Measurements from ENCODE around the gene RBMS2.

RBMS2 gene

GRCh38 chr12:56602239-56602638 lies 80.6 kb downstream of the RBMS2 start:
- no peak for DNase-seq (ENCODE audit: low read depth)
- H3K4me3 ChIP-seq (ENCODE audit: low read depth, low read length): no peak overlapping the region
- TF ChIP-seq CTCF (IDR thresholded peaks at IDR 0.05; ENCODE audit: low read depth, low read length) (no peak), MYC (IDR thresholded peaks at IDR 0.05; ENCODE audit: low read depth, low read length) (no peak), POLR2A (IDR thresholded peaks at IDR 0.05; ENCODE audit: extremely low read depth, insufficient read length) (no peak)
- TF ChIP-seq, protein P1, sequence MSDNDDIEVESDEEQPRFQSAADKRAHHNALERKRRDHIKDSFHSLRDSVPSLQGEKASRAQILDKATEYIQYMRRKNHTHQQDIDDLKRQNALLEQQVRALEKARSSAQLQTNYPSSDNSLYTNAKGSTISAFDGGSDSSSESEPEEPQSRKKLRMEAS (IDR thresholded peaks at IDR 0.05; ENCODE audit: low read depth, low read length): no peak

DNA sequence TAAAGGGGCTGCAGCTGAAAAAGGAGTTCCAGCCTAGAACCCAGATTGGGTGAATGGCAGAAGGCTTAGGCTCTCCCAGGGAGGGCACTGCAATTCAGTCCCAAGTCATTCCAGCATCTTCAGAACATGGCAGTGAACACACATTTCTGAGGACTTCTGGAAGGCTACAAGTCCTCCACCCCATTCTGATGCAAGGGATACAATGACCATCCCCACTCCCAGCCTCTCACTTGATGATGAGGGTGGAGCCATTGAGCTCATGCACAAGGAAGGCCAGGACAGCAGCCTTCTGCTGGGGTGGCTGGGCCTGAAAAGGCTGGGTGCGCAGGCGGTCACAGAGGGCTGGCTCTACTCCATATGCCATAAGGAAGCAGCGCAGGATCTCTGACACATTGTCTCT lies 82.7 kb downstream of the RBMS2 start:
- H3K4me3 ChIP-seq (ENCODE audit: low read depth, low read length): no peak overlapping the region
- TF ChIP-seq, protein P1 (IDR thresholded peaks at IDR 0.05; ENCODE audit: low read depth, low read length): no peak
- TF ChIP-seq POLR2A (IDR thresholded peaks at IDR 0.05; ENCODE audit: extremely low read depth, insufficient read length) (no peak), MYC (IDR thresholded peaks at IDR 0.05; ENCODE audit: low read depth, low read length) (no peak), CTCF (IDR thresholded peaks at IDR 0.05; ENCODE audit: low read depth, low read length) (no peak)
- no peak for DNase-seq (ENCODE audit: low read depth)

DNA sequence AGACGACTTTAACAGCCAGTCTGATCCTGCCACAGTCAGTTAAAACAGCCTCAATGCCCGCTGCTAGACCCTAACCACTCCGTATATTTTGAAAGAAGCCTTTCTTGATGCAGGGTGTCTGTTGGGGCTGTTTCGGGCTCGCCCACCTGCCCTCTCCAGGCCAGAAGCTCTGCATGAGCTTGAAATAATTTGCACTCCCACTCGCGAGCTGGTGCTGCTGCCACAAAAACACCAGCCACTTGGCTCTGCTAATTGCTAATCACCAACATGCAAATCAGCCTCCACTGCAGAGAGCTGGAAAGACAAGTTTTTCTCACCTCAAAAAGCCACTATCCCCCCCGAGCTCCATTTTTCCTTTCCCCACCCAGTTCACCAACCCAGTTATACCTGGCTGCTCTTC lies 93.0 kb downstream of the RBMS2 start:
- H3K4me3 ChIP-seq (ENCODE audit: low read depth, low read length): no peak overlapping the region
- DNase-seq (ENCODE audit: low read depth): no peak
- TF ChIP-seq POLR2A (IDR thresholded peaks at IDR 0.05; ENCODE audit: extremely low read depth, insufficient read length) (no peak), MYC (IDR thresholded peaks at IDR 0.05; ENCODE audit: low read depth, low read length) (no peak), CTCF (IDR thresholded peaks at IDR 0.05; ENCODE audit: low read depth, low read length) (no peak)
- TF ChIP-seq, protein P1 (IDR thresholded peaks at IDR 0.05; ENCODE audit: low read depth, low read length): no peak

- TF ChIP-seq, protein P1 (IDR thresholded peaks at IDR 0.05; ENCODE audit: low read depth, low read length): no peak
- no peak for TF ChIP-seq CTCF (IDR thresholded peaks at IDR 0.05; ENCODE audit: low read depth, low read length)
- no peak for TF ChIP-seq MYC (IDR thresholded peaks at IDR 0.05; ENCODE audit: low read depth, low read length)
- no peak for TF ChIP-seq POLR2A (IDR thresholded peaks at IDR 0.05; ENCODE audit: extremely low read depth, insufficient read length)
- DNase-seq (ENCODE audit: low read depth): no peak
- H3K4me3 ChIP-seq (ENCODE audit: low read depth, low read length): no peak overlapping the region
Measured at GRCh38 chr12:56616244-56616643, 94.6 kb downstream of the RBMS2 start.

DNA sequence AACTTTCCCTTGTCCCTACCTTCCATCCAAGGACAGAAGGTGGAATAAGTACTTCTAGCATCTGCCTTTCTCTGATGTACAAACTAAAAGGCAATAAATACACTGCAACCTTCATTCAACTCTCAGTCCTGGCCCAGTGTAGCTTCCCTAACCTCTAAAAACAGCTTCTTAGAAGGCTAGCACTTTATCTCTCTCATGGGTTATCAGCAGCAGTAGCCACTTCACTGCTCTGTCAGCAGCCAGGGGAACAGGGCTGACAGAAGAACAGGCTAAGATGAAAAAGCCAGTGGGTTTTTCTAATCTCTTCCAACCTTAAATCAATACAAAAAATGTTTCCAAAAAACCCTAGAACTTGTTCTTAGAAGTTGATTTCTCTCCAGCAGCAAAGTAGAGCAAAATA lies 95.3 kb downstream of the RBMS2 start:
- no peak for DNase-seq (ENCODE audit: low read depth)
- no peak for TF ChIP-seq CTCF (IDR thresholded peaks at IDR 0.05; ENCODE audit: low read depth, low read length)
- no peak for TF ChIP-seq POLR2A (IDR thresholded peaks at IDR 0.05; ENCODE audit: extremely low read depth, insufficient read length)
- TF ChIP-seq, protein P1 (IDR thresholded peaks at IDR 0.05; ENCODE audit: low read depth, low read length): no peak
- no peak for TF ChIP-seq MYC (IDR thresholded peaks at IDR 0.05; ENCODE audit: low read depth, low read length)
- H3K4me3 ChIP-seq (ENCODE audit: low read depth, low read length): no peak overlapping the region

- no peak for TF ChIP-seq POLR2A (IDR thresholded peaks at IDR 0.05; ENCODE audit: extremely low read depth, insufficient read length)
- TF ChIP-seq, protein P1 (IDR thresholded peaks at IDR 0.05; ENCODE audit: low read depth, low read length): no peak
- TF ChIP-seq CTCF (IDR thresholded peaks at IDR 0.05; ENCODE audit: low read depth, low read length): no peak
- no peak for TF ChIP-seq MYC (IDR thresholded peaks at IDR 0.05; ENCODE audit: low read depth, low read length)
- no peak overlapping the region for H3K4me3 ChIP-seq (ENCODE audit: low read depth, low read length)
- no peak for DNase-seq (ENCODE audit: low read depth)
Measured at GRCh38 chr12:56622535-56622934, 100.9 kb downstream of the RBMS2 start.
